SK-N-SH (cell line): Measurements from ENCODE around the gene USP11. TPM values are rescaled to one million over a fixed set of nuclear protein-coding genes. Genes with fewer than 3 reads are reported as not detected.

ENCODE experiments used
- CTCF ChIA-PET: fragments of 300-600, 350-600 bp; formaldehyde crosslinking; extraction: SDS; loops from one replicate; lab custom pipeline; 2021; lab: Yijun Ruan, JAX
- POLR2A ChIA-PET: fragments of 350-600 bp; sonication (Branson Sonifier 250); formaldehyde crosslinking; extraction: SDS; loops from one replicate; lab custom pipeline; 2020; ENCODE audit warnings: antibody characterized with exemption, inconsistent platforms; lab: Yijun Ruan, JAX
- DNase-seq: peaks from one replicate; pipeline ENCODE4 v3.0.0; 2012
- H2AFZ ChIP-seq: fragments of 200-600 bp; sonication (generic); 2 replicates; pipeline ENCODE4 v1.8.1; 2016; ENCODE audit warnings: antibody characterized with exemption, mild to moderate bottlenecking, low read depth
- H3F3A ChIP-seq: fragments of 200-600 bp; sonication (generic); replicated peaks from 2 replicates; pipeline ENCODE3; 2016; ENCODE audit warnings: antibody characterized with exemption, mild to moderate bottlenecking; ENCODE audit not compliant: insufficient read depth
- H3K27ac ChIP-seq, 2 experiments: fragments of 200-500 bp in 1 of 2; fragments of 200-600 bp in 1 of 2; sonication (Bioruptor generic) in 1 of 2; sonication (generic), shearing (Covaris generic) in 1 of 2; 2 replicates each; pipeline versions ENCODE4 v1.5.1 to v1.6.1; 2014 to 2016; ENCODE audit warnings: low read depth in 2 of 2, inconsistent platforms in 1 of 2, low read length in 1 of 2, mild to moderate bottlenecking in 1 of 2, mixed read lengths in 1 of 2
- H3K27me3 ChIP-seq: fragments of 200-600 bp; sonication (generic), shearing (Covaris generic); 2 replicates; pipeline ENCODE4 v1.6.1; 2016; ENCODE audit warnings: mixed run types; ENCODE audit not compliant: insufficient read depth
- H3K36me3 ChIP-seq, 2 experiments: fragments of 200-500 bp in 1 of 2; fragments of 200-600 bp in 1 of 2; sonication (Bioruptor generic) in 1 of 2; sonication (generic) in 1 of 2; replicated peaks in 1 of 2; 2 replicates each; pipeline versions ENCODE3 to v1.5.1; 2014 to 2016; ENCODE audit warnings: low read length in 1 of 2, mild to moderate bottlenecking in 1 of 2; ENCODE audit not compliant: insufficient read depth in 2 of 2, control insufficient read depth in 1 of 2
- H3K4me1 ChIP-seq, 2 experiments: fragments of 200-500 bp in 1 of 2; fragments of 200-600 bp in 1 of 2; sonication (Bioruptor generic) in 1 of 2; sonication (generic), shearing (Covaris generic) in 1 of 2; 2 replicates each; pipeline versions ENCODE4 v1.5.1 to v1.6.1; 2014 to 2016; ENCODE audit warnings: low read depth in 1 of 2, low read length in 1 of 2, mixed run types in 1 of 2; ENCODE audit not compliant: insufficient read depth in 2 of 2, control insufficient read depth in 1 of 2
- H3K4me2 ChIP-seq: fragments of 200-600 bp; sonication (generic), shearing (Covaris generic); 2 replicates; pipeline ENCODE4 v1.6.1; 2017; ENCODE audit warnings: mixed run types
- H3K4me3 ChIP-seq, 2 experiments: fragments of 200-500 bp in 1 of 2; fragments of 200-600 bp in 1 of 2; sonication (Bioruptor generic) in 1 of 2; sonication (generic), shearing (Covaris generic) in 1 of 2; 2 replicates each; pipeline versions ENCODE4 v1.5.1 to v1.8.1; 2014 to 2016; ENCODE audit warnings: low read depth in 2 of 2, inconsistent platforms in 1 of 2, low read length in 1 of 2, mild to moderate bottlenecking in 1 of 2, mixed read lengths in 1 of 2, moderate library complexity in 1 of 2
- H3K79me2 ChIP-seq: fragments of 200-600 bp; sonication (generic); 2 replicates; pipeline ENCODE4 v1.8.1; 2017; ENCODE audit warnings: mild to moderate bottlenecking; ENCODE audit not compliant: insufficient read depth
- H3K9ac ChIP-seq: fragments of 200-600 bp; sonication (generic); 2 replicates; pipeline ENCODE4 v1.6.1; 2017; ENCODE audit warnings: mixed run types
- H3K9me2 ChIP-seq: fragments of 200-600 bp; sonication (generic); 2 replicates; pipeline ENCODE4 v1.6.1; 2017; ENCODE audit warnings: mixed run types
- H3K9me3 ChIP-seq: fragments of 200-600 bp; sonication (generic); 2 replicates; pipeline ENCODE4 v1.6.1; 2017; ENCODE audit warnings: mixed run types, mild to moderate bottlenecking, moderate library complexity
- H4K20me1 ChIP-seq: fragments of 200-600 bp; sonication (generic); 2 replicates; pipeline ENCODE4 v1.6.1; 2017; ENCODE audit warnings: mild to moderate bottlenecking, mixed run types; ENCODE audit not compliant: insufficient read depth
- CTCF ChIP-seq: fragments of 200-600 bp; sonication (generic); IDR thresholded peaks from 2 replicates; pipeline ENCODE4 v1.6.1; 2017; ENCODE audit warnings: antibody characterized with exemption, mild to moderate bottlenecking, moderate library complexity
- FOXJ3 ChIP-seq: sonication (generic); formaldehyde crosslinking; IDR thresholded peaks from 2 replicates; pipeline ENCODE4 v1.5.1; 2020; ENCODE audit warnings: mild to moderate bottlenecking, missing genetic modification reagents
- GATA2 ChIP-seq: sonication (generic); formaldehyde crosslinking; IDR thresholded peaks from 2 replicates; pipeline ENCODE4 v1.5.0; 2020; ENCODE audit warnings: mild to moderate bottlenecking, missing genetic modification reagents
- MEF2A ChIP-seq: IDR thresholded peaks from 2 replicates; pipeline ENCODE4 v1.4.0; 2012; ENCODE audit warnings: low read depth, borderline replicate concordance
- SIN3A ChIP-seq: IDR thresholded peaks from 2 replicates; pipeline ENCODE4 v1.6.1; 2012; ENCODE audit warnings: low read depth, mild to moderate bottlenecking, low read length, moderate library complexity, borderline replicate concordance
- SMC3 ChIP-seq: IDR thresholded peaks from 2 replicates; pipeline ENCODE4 v1.6.1; 2012; ENCODE audit warnings: low read depth, low read length, improper control_type of control experiment
- WGBS: methylation state at CpG from one replicate; pipeline ENCODE4 v1.1.6; 2017; ENCODE audit warnings: low lambda C conversion rate; 5-methylcytosine and 5-hydroxymethylcytosine counted together
- polyA plus RNA-seq, 3 experiments: library from polyadenylated mRNA; depleted of rRNA; stranded (reverse); fragments of >200 nt; gene quantifications; 2 replicates each; pipeline ENCODE4 v1.2.3, GENCODE V29; 2012
- TF ChIP-seq, protein P1 (sequence below): IDR thresholded peaks from 2 replicates; pipeline ENCODE4; 2012

Gene USP11
- polyA plus RNA-seq, 1 of the 3 experiments (the other 2 are of a cell fraction): 53.1 TPM

- H3K4me1 ChIP-seq: peaks cover 0 to 2% of the 10 kb centered on the region in 2 experiments; a peak in 1 of 4 replicates
- no peaks in the 10 kb centered on the region for H3K9me2 ChIP-seq
- POLR2A ChIA-PET: interaction anchor here (0.6 kb wide), 1 partner anchor 260 kb away, joined by 3 read pairs; no protein-coding TSS in a partner anchor
- no peaks in the 10 kb centered on the region; the same call in 1 of the 2 replicates for H3K79me2 ChIP-seq
- TF ChIP-seq FOXJ3 (CRISPR knock-in tag) (no peak), SIN3A (no peak)
- peaks cover 14% of the 10 kb centered on the region for H4K20me1 ChIP-seq
- CTCF ChIA-PET: interaction anchor here (0.9 to 1.7 kb wide), 2 partner anchors 17 to 307 kb away, joined by 3 read pairs; partner anchors contain the start of gene UBA1
- peaks cover 10% of the 10 kb centered on the region for H3F3A ChIP-seq
- WGBS: 98% methylated on average over 11 of the region's 15 CpGs
- no peak for DNase-seq
- no peak overlapping the region for H3K9ac ChIP-seq
- H3K27me3 ChIP-seq: no peaks in the 10 kb centered on the region
- H3K4me3 ChIP-seq: no peak overlapping the region
- H2AFZ ChIP-seq: no peak overlapping the region
- H3K4me2 ChIP-seq: no peak overlapping the region
- peaks cover 74 to 83% of the 10 kb centered on the region in 2 experiments for H3K36me3 ChIP-seq
- H3K9me3 ChIP-seq: no peaks in the 10 kb centered on the region
- no peak overlapping the region for H3K27ac ChIP-seq
Measured at GRCh38 chrX:47210661-47211425, 22.0 kb upstream of the USP11 start.

- H3K9me3 ChIP-seq: no peaks in the 10 kb centered on the region
- no peak for TF ChIP-seq SIN3A
- TF ChIP-seq MEF2A: no peak
- no peak for TF ChIP-seq CTCF
- TF ChIP-seq, protein P1, sequence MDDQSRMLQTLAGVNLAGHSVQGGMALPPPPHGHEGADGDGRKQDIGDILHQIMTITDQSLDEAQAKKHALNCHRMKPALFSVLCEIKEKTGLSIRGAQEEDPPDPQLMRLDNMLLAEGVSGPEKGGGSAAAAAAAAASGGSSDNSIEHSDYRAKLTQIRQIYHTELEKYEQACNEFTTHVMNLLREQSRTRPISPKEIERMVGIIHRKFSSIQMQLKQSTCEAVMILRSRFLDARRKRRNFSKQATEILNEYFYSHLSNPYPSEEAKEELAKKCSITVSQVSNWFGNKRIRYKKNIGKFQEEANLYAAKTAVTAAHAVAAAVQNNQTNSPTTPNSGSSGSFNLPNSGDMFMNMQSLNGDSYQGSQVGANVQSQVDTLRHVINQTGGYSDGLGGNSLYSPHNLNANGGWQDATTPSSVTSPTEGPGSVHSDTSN: no peak
- peak; percentile 60 for TF ChIP-seq GATA2 (CRISPR knock-in tag)
- TF ChIP-seq SMC3: no peak
- H2AFZ ChIP-seq: no peak overlapping the region
- ChIA-PET CTCF (interaction anchor here (1.8 kb wide), 1 partner anchor 172 kb away, joined by 8 read pairs; no protein-coding TSS in a partner anchor), POLR2A (no interaction called here)
- H3K9ac ChIP-seq: no peak overlapping the region
- peaks cover 24% of the 10 kb centered on the region for H3F3A ChIP-seq
- H3K27ac ChIP-seq: peak overlapping the region; percentile 3 to 8; a peak in 1 of 4 replicates
- no peak overlapping the region for H3K4me3 ChIP-seq
- peaks cover 11% of the 10 kb centered on the region for H4K20me1 ChIP-seq
- H3K27me3 ChIP-seq: no peaks in the 10 kb centered on the region
- H3K79me2 ChIP-seq: no peaks in the 10 kb centered on the region
- peaks cover 58 to 73% of the 10 kb centered on the region in 2 experiments for H3K36me3 ChIP-seq
- H3K4me2 ChIP-seq: no peak overlapping the region
- WGBS: 85% methylated on average over 12 of the region's 12 CpGs
- peak; percentile 39 for DNase-seq
- no peaks in the 10 kb centered on the region for H3K9me2 ChIP-seq
- peaks cover 7 to 15% of the 10 kb centered on the region in 2 experiments; a peak in 3 of 4 replicates for H3K4me1 ChIP-seq
Measured at GRCh38 chrX:47212381-47213293, 20.2 kb upstream of the USP11 start.
